Uterus (tissue), 2 donors: Measurements from ENCODE around the gene AHCYL2.

ENCODE experiments used
- CTCF ChIP-seq, 4 experiments: fragments of 200-600 bp in 2 of 4; fragments of 450-650 bp in 2 of 4; sonication (generic) in 2 of 4; IDR thresholded peaks; one replicate each; pipeline ENCODE4 v1.5.1; 2016 to 2019; ENCODE audit warnings: antibody characterized with exemption in 4 of 4, mild to moderate bottlenecking in 2 of 4, moderate library complexity in 1 of 4
- POLR2A ChIP-seq, 2 donors: fragments of 450-650 bp; IDR thresholded peaks; one replicate each; pipeline ENCODE4 v1.6.1; 2016; ENCODE audit warnings: antibody characterized with exemption in 2 of 2, mild to moderate bottlenecking in 1 of 2, moderate library complexity in 1 of 2

DNA sequence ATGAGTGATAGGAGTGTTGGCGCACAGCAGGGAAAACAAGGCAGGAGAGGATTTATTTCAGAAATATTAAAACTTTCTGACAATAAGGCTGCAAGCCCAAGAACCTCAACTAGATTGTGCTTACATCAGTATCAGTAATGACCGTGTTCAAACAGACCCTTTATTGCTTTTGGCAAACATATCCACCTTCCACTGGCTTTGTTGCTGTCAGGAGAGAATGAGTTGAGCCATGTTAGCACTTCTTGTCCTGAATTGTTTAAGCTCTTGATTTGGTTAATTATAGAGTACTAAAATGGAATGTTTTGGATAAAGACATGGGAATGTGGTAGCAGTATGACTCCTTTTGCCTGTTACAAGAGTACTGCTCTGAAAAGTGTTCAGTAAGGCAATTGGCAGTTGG is 3.8 kb downstream of the AHCYL2 start:
- no peak for TF ChIP-seq CTCF (IDR thresholded peaks at IDR 0.05)
- no peak for TF ChIP-seq POLR2A (IDR thresholded peaks at IDR 0.05)
